Measurements from ENCODE around the gene RNU5B-1. TPM values are rescaled to one million over a fixed set of nuclear protein-coding genes. Genes with fewer than 3 reads are reported as not detected.
A peak's percentile ranks its signal among the peaks of the same experiment; 100 is the strongest.

Gene RNU5B-1
- total RNA-seq, 1 donor from 2014 or later, result 11.4 TPM

DNA sequence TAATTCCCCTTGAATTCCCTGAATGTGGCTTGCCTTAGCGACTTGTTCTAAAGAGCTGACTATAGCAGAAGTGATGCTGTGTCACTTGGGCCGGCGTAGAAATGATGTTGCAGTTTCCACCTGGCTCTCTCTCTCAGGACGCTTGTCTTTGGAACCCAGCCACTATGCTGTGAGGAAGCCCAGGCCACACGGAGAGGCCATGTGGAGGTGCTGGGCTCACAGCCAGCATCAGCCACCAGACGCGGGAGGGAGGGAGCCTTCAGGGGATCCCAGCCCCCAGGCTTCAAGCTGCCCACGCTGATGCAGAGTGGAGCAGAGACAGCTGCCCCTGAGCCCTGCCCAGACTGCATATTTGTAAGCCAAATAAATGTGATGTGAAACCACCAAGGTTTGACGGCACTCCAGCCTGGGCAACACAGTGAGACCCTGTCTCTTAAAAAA, 18.6 kb downstream of the RNU5B-1 start:
- peaks cover 5% of the 10 kb centered on the region for H3K4me1 Mint-ChIP-seq (ENCODE audit: low read depth)
- no peak for DNase-seq (ENCODE audit: low spot score)
- no peaks in the 10 kb centered on the region for H3K9me3 Mint-ChIP-seq (ENCODE audit: low read depth)
- TF ChIP-seq CTCF (IDR thresholded peaks at IDR 0.05), result no peak
- peaks cover 4% of the 10 kb centered on the region for H3K27me3 Mint-ChIP-seq (ENCODE audit: low read depth)
- H3K4me3 Mint-ChIP-seq (ENCODE audit: unreplicated experiment), result no peak overlapping the region
- no peak overlapping the region for H3K27ac Mint-ChIP-seq (ENCODE audit: unreplicated experiment)
- no peaks in the 10 kb centered on the region for H3K36me3 Mint-ChIP-seq (ENCODE audit: low read depth)

DNA sequence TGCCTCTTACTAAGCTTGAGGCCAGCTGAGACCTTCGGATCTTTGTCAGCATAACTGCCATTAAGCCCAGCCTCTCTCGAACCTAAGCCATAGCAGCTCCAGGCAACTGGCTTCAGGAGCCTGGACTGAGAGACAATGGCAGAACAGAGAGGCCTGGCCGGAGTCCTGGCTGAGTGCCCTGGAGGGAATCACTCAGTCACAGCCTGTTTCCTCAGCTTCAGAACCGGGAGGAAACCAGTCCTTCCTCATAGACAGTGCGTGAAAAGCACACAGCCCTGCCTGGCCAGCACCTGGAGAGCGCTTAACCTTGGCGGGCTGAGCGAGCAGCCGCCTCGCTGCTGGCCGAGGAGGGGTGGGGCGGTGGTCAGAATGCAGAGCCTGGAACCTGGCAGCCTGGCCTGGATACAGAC, 21.6 kb downstream of the RNU5B-1 start:
- no peak for DNase-seq (ENCODE audit: low spot score)
- no peaks in the 10 kb centered on the region for H3K36me3 Mint-ChIP-seq (ENCODE audit: low read depth)
- H3K27me3 Mint-ChIP-seq (ENCODE audit: low read depth), result peaks cover 1% of the 10 kb centered on the region

DNA sequence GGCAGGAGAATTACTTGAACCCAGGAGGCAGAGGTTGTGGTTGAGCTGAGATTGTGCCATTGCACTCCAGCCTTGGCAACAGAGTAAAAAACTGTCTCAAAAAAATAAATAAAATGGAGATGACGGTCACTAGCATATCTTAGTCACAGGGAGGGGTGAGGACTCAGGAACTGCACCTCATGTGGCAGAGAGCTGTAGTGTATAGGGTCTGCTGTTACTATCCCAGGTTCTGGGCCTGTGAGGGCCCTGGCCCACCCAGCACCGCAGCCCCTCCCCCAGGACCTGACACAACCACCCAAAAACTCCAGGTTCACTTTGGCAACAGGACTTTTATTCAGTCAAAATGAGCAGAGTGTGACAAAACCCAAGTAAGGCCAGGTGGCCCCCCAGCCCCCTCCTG, 22.3 kb downstream of the RNU5B-1 start:
- no peak for DNase-seq (ENCODE audit: low spot score)
- peaks cover 1% of the 10 kb centered on the region for H3K27me3 Mint-ChIP-seq (ENCODE audit: low read depth)
- H3K36me3 Mint-ChIP-seq (ENCODE audit: low read depth), result no peaks in the 10 kb centered on the region
- peaks cover 5% of the 10 kb centered on the region for H3K4me1 Mint-ChIP-seq (ENCODE audit: low read depth)
- no peak overlapping the region for H3K4me3 Mint-ChIP-seq (ENCODE audit: unreplicated experiment)
- no peaks in the 10 kb centered on the region for H3K9me3 Mint-ChIP-seq (ENCODE audit: low read depth)
- no peak overlapping the region for H3K27ac Mint-ChIP-seq (ENCODE audit: unreplicated experiment)
- TF ChIP-seq CTCF (IDR thresholded peaks at IDR 0.05), result no peak

More for the DNA sequence above, 21.6 kb downstream of the RNU5B-1 start:
- no peak for TF ChIP-seq CTCF (IDR thresholded peaks at IDR 0.05)
- no peak overlapping the region for H3K4me3 Mint-ChIP-seq (ENCODE audit: unreplicated experiment)
- H3K9me3 Mint-ChIP-seq (ENCODE audit: low read depth), result no peaks in the 10 kb centered on the region
- no peak overlapping the region for H3K27ac Mint-ChIP-seq (ENCODE audit: unreplicated experiment)
- peaks cover 5% of the 10 kb centered on the region for H3K4me1 Mint-ChIP-seq (ENCODE audit: low read depth)

GRCh38 chr15:65327651-65328393, 23.3 kb downstream of the RNU5B-1 start:
- Mint-ChIP-seq H3K36me3 (ENCODE audit: low read depth) (no peaks in the 10 kb centered on the region), H3K4me3 (ENCODE audit: unreplicated experiment) (no peak overlapping the region), H3K27me3 (ENCODE audit: low read depth) (peaks cover 1% of the 10 kb centered on the region), H3K9me3 (ENCODE audit: low read depth) (no peaks in the 10 kb centered on the region), H3K27ac (ENCODE audit: unreplicated experiment) (no peak overlapping the region), H3K4me1 (ENCODE audit: low read depth) (peaks cover 4% of the 10 kb centered on the region)
- DNase-seq (ENCODE audit: low spot score), result no peak
- no peak for TF ChIP-seq CTCF (IDR thresholded peaks at IDR 0.05)

- Mint-ChIP-seq H3K4me1 (ENCODE audit: low read depth) (no peaks in the 10 kb centered on the region), H3K36me3 (ENCODE audit: low read depth) (no peaks in the 10 kb centered on the region), H3K4me3 (ENCODE audit: unreplicated experiment) (no peak overlapping the region), H3K27me3 (ENCODE audit: low read depth) (peaks cover 1% of the 10 kb centered on the region), H3K27ac (ENCODE audit: unreplicated experiment) (no peak overlapping the region), H3K9me3 (ENCODE audit: low read depth) (no peaks in the 10 kb centered on the region)
- peak; percentile 84 for DNase-seq (ENCODE audit: low spot score)
- TF ChIP-seq CTCF (IDR thresholded peaks at IDR 0.05), result no peak
Measured at GRCh38 chr15:65328506-65329287, 24.2 kb downstream of the RNU5B-1 start.
